Left lung (tissue), 10 donors: ENCODE results near the gene SH3D21. TPM values are rescaled to one million over a fixed set of nuclear protein-coding genes. Genes with fewer than 3 reads are reported as not detected.

Source experiments
- ATAC-seq: fragments of 200-7000 bp; cut with Tn5 transposase; one replicate; pipeline ENCODE4 v1.9.1; 2020; ENCODE audit warnings: moderate library complexity
- DNase-seq, 4 donors: peaks; one replicate each; pipeline ENCODE4 v3.0.0-alpha.2; 2013 to 2020
- H3K27ac ChIP-seq, 2 donors: fragments of 200-600 bp; sonication (generic) in 1 of 2; one replicate each; pipeline versions ENCODE4 v1.5.0 to v1.8.0; 2020 to 2021
- H3K27me3 ChIP-seq, 2 donors: fragments of 200-600 bp; sonication (generic) in 1 of 2; one replicate each; pipeline versions ENCODE4 v1.5.0 to v1.8.0; 2020 to 2021
- H3K36me3 ChIP-seq, 2 donors: fragments of 200-600 bp; sonication (generic) in 1 of 2; one replicate each; pipeline versions ENCODE4 v1.5.0 to v1.8.0; 2020 to 2021
- H3K4me1 ChIP-seq, 2 donors: fragments of 200-600 bp; one replicate each; pipeline ENCODE4 v1.8.0; 2021
- H3K4me3 ChIP-seq, 2 donors: fragments of 200-600 bp; sonication (generic) in 1 of 2; one replicate each; pipeline versions ENCODE4 v1.5.0 to v1.8.0; 2020 to 2021; ENCODE audit warnings: mild to moderate bottlenecking in 1 of 2
- H3K9me3 ChIP-seq, 2 donors: fragments of 200-600 bp; sonication (generic) in 1 of 2; one replicate each; pipeline versions ENCODE4 v1.5.0 to v1.8.0; 2020 to 2021
- CTCF ChIP-seq, 2 donors: fragments of 200-600 bp; sonication (generic) in 1 of 2; IDR thresholded peaks; one replicate each; pipeline versions ENCODE4 v1.5.0 to v1.8.0; 2021; ENCODE audit warnings: antibody characterized with exemption in 2 of 2
- intact Hi-C, 2 donors: fragments of 100-400 bp; cut with DNase I; formaldehyde crosslinking; loops; one replicate each; pipeline versions ENCODE4 v1.11.2 to v1.14.2; 2022
- polyA plus RNA-seq, 6 donors: library from polyadenylated mRNA; unstranded; fragments of 120-200 nt; gene quantifications; one replicate each; pipeline ENCODE4 v1.2.1, GENCODE V29; 2013; ENCODE audit not compliant: insufficient read length in 6 of 6
- total RNA-seq, 2 donors: library from RNA; stranded (reverse); fragmentation: NEBNext Ultra II Directional; extraction: Animal tissue kit (Norgen Biotek cat#: 25700); gene quantifications; one replicate each; pipeline ENCODE4 v1.2.1, GENCODE V29; 2021
- donor health status: DM: no; HTN: yes; CAD: no.
- donor health status: DM: no; HTN: no; CAD: no.

SH3D21 gene
- total and polyA plus RNA-seq, 8 donors = 7.1 to 27.3 (median 18.4) TPM

DNA sequence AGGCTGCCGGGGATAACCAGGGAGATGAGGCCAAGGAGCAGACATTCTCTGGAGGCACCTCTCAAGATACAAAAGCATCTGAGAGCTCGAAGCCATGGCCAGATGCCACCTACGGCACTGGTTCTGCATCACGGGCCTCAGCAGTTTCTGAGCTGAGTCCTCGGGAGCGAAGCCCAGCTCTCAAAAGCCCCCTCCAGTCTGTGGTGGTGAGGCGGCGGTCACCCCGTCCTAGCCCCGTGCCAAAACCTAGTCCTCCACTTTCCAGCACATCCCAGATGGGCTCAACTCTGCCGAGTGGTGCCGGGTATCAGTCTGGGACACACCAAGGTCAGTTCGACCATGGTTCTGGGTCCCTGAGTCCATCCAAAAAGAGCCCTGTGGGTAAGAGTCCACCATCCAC lies 19.4 kb upstream of the SH3D21 start:
- peaks cover 4 to 93% of the 10 kb centered on the region in 2 donors for H3K36me3 ChIP-seq
- H3K9me3 ChIP-seq = no peaks in the 10 kb centered on the region
- ATAC-seq = no peak
- peaks cover 0 to 10% of the 10 kb centered on the region in 2 donors for H3K4me1 ChIP-seq
- H3K4me3 ChIP-seq = no peak overlapping the region
- no peak for TF ChIP-seq CTCF (IDR thresholded peaks at IDR 0.05)
- intact Hi-C loops = loop anchor here in 1 of 2 donors (10.0 kb wide), 1 partner anchor 132 kb away; the partner anchor contains the start of gene MAP7D1
- no peak overlapping the region for H3K27ac ChIP-seq
- H3K27me3 ChIP-seq = no peaks in the 10 kb centered on the region
- no peak for DNase-seq

GRCh38 chr1:36287595-36287994 lies 18.6 kb upstream of the SH3D21 start:
- intact Hi-C loops = loop anchor here in 1 of 2 donors (10.0 kb wide), 1 partner anchor 133 kb away; the partner anchor contains the start of gene MAP7D1
- TF ChIP-seq CTCF (IDR thresholded peaks at IDR 0.05) = no peak
- Histone ChIP-seq H3K27ac (no peak overlapping the region), H3K4me1 (peaks cover 0 to 10% of the 10 kb centered on the region in 2 donors), H3K4me3 (no peak overlapping the region), H3K9me3 (no peaks in the 10 kb centered on the region), H3K27me3 (no peaks in the 10 kb centered on the region), H3K36me3 (peaks cover 4 to 93% of the 10 kb centered on the region in 2 donors)
- ATAC-seq (no peak), DNase-seq (no peak)

GRCh38 chr1:36295390-36295789 lies 10.8 kb upstream of the SH3D21 start:
- no peak for ATAC-seq

DNA sequence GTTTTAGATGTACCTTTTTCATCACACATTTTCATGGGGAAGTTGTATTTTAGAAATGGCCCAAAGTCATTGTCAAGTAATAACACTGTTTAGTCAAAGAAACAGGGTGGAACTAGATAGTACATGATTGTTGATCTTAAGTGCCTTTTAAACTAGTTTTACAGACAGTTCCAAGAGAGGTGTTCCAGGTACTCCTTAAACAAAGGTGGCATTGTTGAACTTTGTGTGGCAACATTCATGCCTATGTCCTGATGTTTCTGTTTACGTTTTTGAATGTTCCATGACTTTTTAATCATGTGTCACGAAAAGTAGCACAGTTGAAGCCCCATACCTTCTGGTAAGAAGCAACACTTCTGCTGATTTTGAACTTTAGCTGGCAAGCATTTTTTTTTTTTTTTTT lies 9.1 kb upstream of the SH3D21 start:
- Histone ChIP-seq H3K4me1 (peaks cover 3 to 22% of the 10 kb centered on the region in 2 donors), H3K4me3 (no peak overlapping the region), H3K27ac (no peak overlapping the region), H3K36me3 (peaks cover 0 to 89% of the 10 kb centered on the region in 2 donors), H3K27me3 (no peaks in the 10 kb centered on the region), H3K9me3 (no peaks in the 10 kb centered on the region)
- DNase-seq (no peak), ATAC-seq (peak; percentile 10)
- TF ChIP-seq CTCF (IDR thresholded peaks at IDR 0.05) = no peak
- intact Hi-C loops = no loop called here

More at GRCh38 chr1:36295390-36295789, 10.8 kb upstream of the SH3D21 start:
- Histone ChIP-seq H3K9me3 (no peaks in the 10 kb centered on the region), H3K4me3 (no peak overlapping the region), H3K36me3 (peaks cover 0 to 90% of the 10 kb centered on the region in 2 donors), H3K4me1 (peaks cover 3 to 13% of the 10 kb centered on the region in 2 donors), H3K27me3 (no peaks in the 10 kb centered on the region), H3K27ac (no peak overlapping the region)
- intact Hi-C loops = no loop called here
- no peak for TF ChIP-seq CTCF (IDR thresholded peaks at IDR 0.05)
- DNase-seq = no peak

GRCh38 chr1:36298640-36299039 lies 7.5 kb upstream of the SH3D21 start:
- H3K9me3 ChIP-seq = no peaks in the 10 kb centered on the region
- TF ChIP-seq CTCF (IDR thresholded peaks at IDR 0.05) = no peak
- H3K4me3 ChIP-seq = no peak overlapping the region
- intact Hi-C loops = no loop called here
- H3K36me3 ChIP-seq = peaks cover 0 to 91% of the 10 kb centered on the region in 2 donors
- no peaks in the 10 kb centered on the region for H3K27me3 ChIP-seq
- no peak for DNase-seq
- ATAC-seq = no peak
- H3K4me1 ChIP-seq = peaks cover 3 to 22% of the 10 kb centered on the region in 2 donors
- no peak overlapping the region for H3K27ac ChIP-seq
